Keratinocyte (primary cell): ENCODE measurements around the gene IQCE. TPM values are rescaled to one million over a fixed set of nuclear protein-coding genes. Genes with fewer than 3 reads are reported as not detected.

Experiments
- DNase-seq: peaks from one replicate; pipeline ENCODE4 v3.0.0-alpha.2; 2011; ENCODE audit warnings: low read depth, missing footprints, low spot score
- FAIRE-seq: peaks from 2 replicates; lab custom pipeline; 2011; peaks lifted over from hg19 to GRCh38; lab: Jason Lieb, UNC
- H2AFZ ChIP-seq: 2 replicates; pipeline ENCODE4 v1.6.0; 2012; ENCODE audit warnings: low read length, control low read depth, inconsistent platforms; ENCODE audit not compliant: control insufficient read depth
- H3K27ac ChIP-seq: 2 replicates; pipeline ENCODE4 v1.5.1; 2011; ENCODE audit warnings: low read length; ENCODE audit not compliant: control insufficient read depth, insufficient read depth
- H3K27me3 ChIP-seq: 3 replicates; pipeline ENCODE4 v1.6.0; 2011; ENCODE audit warnings: low read length; ENCODE audit not compliant: control insufficient read depth, insufficient read depth; ENCODE audit errors: extremely low read depth
- H3K36me3 ChIP-seq, 2 experiments: 2 replicates in 1 of 2; 3 replicates in 1 of 2; pipeline ENCODE4 v1.5.1; 2011; ENCODE audit warnings: low read length in 2 of 2, mild to moderate bottlenecking in 1 of 2; ENCODE audit not compliant: control insufficient read depth in 2 of 2, insufficient read depth in 2 of 2; ENCODE audit errors: extremely low read depth in 1 of 2
- H3K4me1 ChIP-seq: 3 replicates; pipeline ENCODE4 v1.5.1; 2011; ENCODE audit warnings: low read length; ENCODE audit not compliant: control insufficient read depth, insufficient read depth; ENCODE audit errors: extremely low read depth
- H3K4me2 ChIP-seq: 3 replicates; pipeline ENCODE4 v1.6.0; 2011; ENCODE audit warnings: low read depth, low read length; ENCODE audit not compliant: control insufficient read depth, insufficient read depth; ENCODE audit errors: extremely low read depth
- H3K4me3 ChIP-seq, 3 experiments: fragments of 200-600 bp in 1 of 3; sonication (generic) in 1 of 3; 2 replicates in 2 of 3; 3 replicates in 1 of 3; pipeline ENCODE4 v1.5.1; 2011 to 2016; ENCODE audit warnings: low read length in 3 of 3, mild to moderate bottlenecking in 3 of 3, control low read depth in 2 of 3, inconsistent platforms in 1 of 3, low read depth in 1 of 3, mixed read lengths in 1 of 3, mixed run types in 1 of 3, moderate library complexity in 1 of 3; ENCODE audit not compliant: control insufficient read depth in 2 of 3, insufficient read depth in 2 of 3; ENCODE audit errors: extremely low read depth in 1 of 3
- H3K79me2 ChIP-seq: 2 replicates; pipeline ENCODE4 v1.6.0; 2012; ENCODE audit warnings: low read length; ENCODE audit not compliant: control insufficient read depth, insufficient read depth
- H3K9ac ChIP-seq: 3 replicates; pipeline ENCODE4 v1.6.0; 2011; ENCODE audit warnings: low read length; ENCODE audit not compliant: control insufficient read depth, insufficient read depth; ENCODE audit errors: extremely low read depth
- H3K9me1 ChIP-seq: 3 replicates; pipeline ENCODE4 v1.6.0; 2011; ENCODE audit warnings: low read length; ENCODE audit not compliant: control insufficient read depth, insufficient read depth; ENCODE audit errors: extremely low read depth
- H3K9me3 ChIP-seq: 2 replicates; pipeline ENCODE4 v1.5.1; 2012; ENCODE audit warnings: low read depth, low read length; ENCODE audit not compliant: control insufficient read depth
- H4K20me1 ChIP-seq: 3 replicates; pipeline ENCODE4 v1.6.0; 2011; ENCODE audit warnings: low read length; ENCODE audit not compliant: control insufficient read depth, insufficient read depth; ENCODE audit errors: extremely low read depth
- CTCF ChIP-seq, 3 experiments: IDR thresholded peaks in 1 of 3; conservative IDR thresholded peaks in 1 of 3; optimal IDR thresholded peaks in 1 of 3; 2 replicates in 2 of 3; 3 replicates in 1 of 3; pipeline versions ENCODE3 to v1.5.1; 2011; ENCODE audit warnings: low read length in 3 of 3, mild to moderate bottlenecking in 3 of 3, moderate library complexity in 2 of 3, control low read depth in 1 of 3, inconsistent platforms in 1 of 3; ENCODE audit not compliant: insufficient read depth in 2 of 3; ENCODE audit errors: extremely low read depth in 1 of 3
- EZH2 ChIP-seq: IDR thresholded peaks from one replicate; pipeline ENCODE4 v1.6.1; 2012; ENCODE audit warnings: inconsistent platforms, mild to moderate bottlenecking, low read length, moderate library complexity
- dilution Hi-C: fragments of 300-500 bp; cut with MboI; formaldehyde crosslinking; loops from one replicate; pipeline ENCODE4 v1.7.0; 2020; ENCODE audit warnings: low sequenced_read_pairs; ENCODE audit not compliant: extremely low pct_ligation_motif_present
- polyA plus RNA-seq, 5 experiments: library from polyadenylated mRNA; depleted of rRNA in 3 of 5; stranded (reverse) in 3 of 5; stranded (forward) in 1 of 5; unstranded in 1 of 5; fragments of >200 nt; gene quantifications; 1 replicate in 1 of 5; 2 replicates in 3 of 5; 3 replicates in 1 of 5; pipeline versions ENCODE4 v1.2.1 to v1.2.3, GENCODE V29; 2011 to 2012; ENCODE audit warnings: missing spikeins in 2 of 5, low read depth in 1 of 5, low replicate concordance in 1 of 5

IQCE gene
- polyA plus RNA-seq, 1 donor (not counting 4 experiments of a cell fraction or from before 2014, with no cell fraction given): 5.2 TPM

GRCh38 chr7:2586326-2587020 lies 27.7 kb downstream of the IQCE start:
- Histone ChIP-seq H3K27ac (no peak overlapping the region), H3K4me3 (no peak overlapping the region), H3K79me2 (no peaks in the 10 kb centered on the region), H4K20me1 (no peaks in the 10 kb centered on the region), H3K4me1 (no peaks in the 10 kb centered on the region), H3K27me3 (no peaks in the 10 kb centered on the region), H3K9me3 (no peaks in the 10 kb centered on the region), H3K4me2 (no peak overlapping the region), H2AFZ (no peak overlapping the region), H3K9ac (no peak overlapping the region), H3K9me1 (no peaks in the 10 kb centered on the region), H3K36me3 (peaks cover 3 to 9% of the 10 kb centered on the region in 2 experiments)
- FAIRE-seq (no peak), DNase-seq (no peak)
- dilution Hi-C loops: no loop called here
- TF ChIP-seq CTCF (optimal IDR thresholded peaks at IDR 0.05 in 1 of 3, IDR thresholded peaks at IDR 0.05 in 1 of 3, conservative IDR thresholded peaks at IDR 0.05 in 1 of 3; ENCODE audit: extremely low read depth in 1 of 3, insufficient read depth in 2 of 3, low read length in 3 of 3): no peak
- no peak for TF ChIP-seq EZH2

GRCh38 chr7:2587134-2587533 lies 28.4 kb downstream of the IQCE start:
- dilution Hi-C loops: no loop called here
- Histone ChIP-seq H3K4me3 (no peak overlapping the region), H3K4me2 (no peak overlapping the region), H3K79me2 (no peaks in the 10 kb centered on the region), H2AFZ (no peak overlapping the region), H3K27ac (no peak overlapping the region), H4K20me1 (no peaks in the 10 kb centered on the region), H3K27me3 (no peaks in the 10 kb centered on the region), H3K4me1 (no peaks in the 10 kb centered on the region), H3K9me1 (no peaks in the 10 kb centered on the region), H3K36me3 (peaks cover 5 to 9% of the 10 kb centered on the region in 2 experiments), H3K9ac (no peak overlapping the region), H3K9me3 (no peaks in the 10 kb centered on the region)
- DNase-seq (no peak), FAIRE-seq (no peak)
- TF ChIP-seq CTCF (optimal IDR thresholded peaks at IDR 0.05 in 1 of 3, IDR thresholded peaks at IDR 0.05 in 1 of 3, conservative IDR thresholded peaks at IDR 0.05 in 1 of 3; ENCODE audit: extremely low read depth in 1 of 3, insufficient read depth in 2 of 3, low read length in 3 of 3) (no peak), EZH2 (no peak)
